SK-N-MC (cell line): Measurements from ENCODE around the gene FBXL19.

ENCODE experiments used
- DNase-seq: peaks from one replicate; pipeline ENCODE4 v3.0.0-alpha.2; 2011; ENCODE audit warnings: low read depth, low spot score
- H3K27ac ChIP-seq: fragments of 200-600 bp; sonication (generic); 2 replicates; pipeline ENCODE4 v1.5.1; 2016; ENCODE audit warnings: mixed run types
- H3K36me3 ChIP-seq: fragments of 200-600 bp; sonication (generic); 2 replicates; pipeline ENCODE4 v1.6.1; 2017; ENCODE audit warnings: antibody characterized with exemption, low read length, mixed read lengths; ENCODE audit not compliant: insufficient read depth
- H3K4me3 ChIP-seq: fragments of 200-600 bp; sonication (generic); 2 replicates; pipeline ENCODE4 v1.5.1; 2016
- H3K9ac ChIP-seq: fragments of 200-600 bp; sonication (generic); 2 replicates; pipeline ENCODE4 v1.8.0; 2017; ENCODE audit warnings: mixed run types, mixed read lengths; ENCODE audit not compliant: insufficient read length
- H3K9me3 ChIP-seq: fragments of 200-600 bp; sonication (generic); 2 replicates; pipeline ENCODE4 v1.6.1; 2017; ENCODE audit warnings: low read depth, mild to moderate bottlenecking, antibody characterized with exemption, low read length, moderate library complexity, mixed read lengths
- EZH2 ChIP-seq: fragments of 200-600 bp; sonication (generic); IDR thresholded peaks from one replicate; pipeline ENCODE4 v1.6.1; 2017; ENCODE audit warnings: antibody characterized with exemption
- FOXP2 ChIP-seq: optimal IDR thresholded peaks from 2 replicates; pipeline ENCODE3; 2011; ENCODE audit warnings: mild to moderate bottlenecking, moderate library complexity; ENCODE audit not compliant: insufficient read depth; ENCODE audit errors: extremely low read length, control extremely low read depth
- POLR2AphosphoS5 ChIP-seq: IDR thresholded peaks from 2 replicates; pipeline ENCODE4 v1.6.1; 2012; ENCODE audit warnings: mild to moderate bottlenecking, low read depth, low read length, borderline replicate concordance

FBXL19 gene

DNA sequence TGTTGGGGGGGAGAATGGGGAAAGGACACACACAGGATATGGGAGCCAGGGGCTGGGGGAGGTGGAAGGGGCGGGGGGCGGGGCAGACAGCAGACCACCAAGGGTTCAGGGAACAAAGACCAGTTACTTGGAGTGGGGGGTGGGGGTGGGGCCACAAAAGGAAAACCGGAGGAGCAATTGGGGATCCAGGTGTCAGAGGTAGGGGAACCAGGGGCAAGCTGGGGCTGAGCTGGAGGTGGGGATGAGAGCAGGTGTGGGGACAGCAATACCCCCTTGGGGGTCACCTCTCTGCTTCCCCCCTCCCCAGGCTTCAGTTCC, 24.1 kb downstream of the FBXL19 start:
- H3K27ac ChIP-seq, result no peak overlapping the region

DNA sequence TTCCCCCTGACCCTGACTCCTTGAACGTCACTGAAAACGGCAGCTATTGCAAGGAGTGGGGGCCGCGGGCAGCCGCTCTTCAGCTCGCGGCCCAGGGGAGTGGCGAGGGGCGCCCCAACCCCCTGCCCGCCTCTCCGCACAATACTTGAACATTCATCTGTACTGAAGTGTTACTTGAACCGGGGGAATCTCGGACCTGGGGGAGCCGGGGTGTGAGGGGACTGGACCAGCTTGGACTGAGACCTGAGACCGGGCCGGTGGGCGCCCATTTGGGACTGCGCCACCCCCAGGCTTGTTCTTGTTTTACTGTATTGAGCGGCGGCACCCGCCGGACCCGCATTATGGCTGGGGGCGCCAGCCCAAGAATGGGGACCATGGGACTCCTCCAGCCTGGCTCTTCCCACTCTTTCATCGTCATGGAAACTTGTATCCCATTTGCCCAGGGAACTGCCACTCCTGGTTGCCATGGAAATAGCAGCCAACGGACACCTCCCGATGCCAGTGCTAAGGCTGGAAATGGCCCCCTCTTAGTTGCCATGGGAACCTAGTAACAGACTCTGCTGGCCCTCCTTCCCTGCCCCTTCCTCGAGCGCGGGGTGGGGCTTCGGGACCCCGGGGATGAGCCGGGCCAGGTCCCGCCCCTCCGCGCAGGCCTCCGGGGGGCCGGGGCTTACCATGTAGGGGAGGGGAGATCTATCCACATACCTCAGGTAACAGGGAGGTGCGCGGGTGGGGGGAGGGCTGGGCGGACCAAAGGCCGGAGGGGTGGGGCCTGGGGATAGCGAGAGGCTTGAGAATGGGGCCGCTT, 24.7 kb downstream of the FBXL19 start:
- Histone ChIP-seq H3K9me3 (no peaks in the 10 kb centered on the region), H3K9ac (no peak overlapping the region), H3K4me3 (peak overlapping the region; percentile 88), H3K36me3 (peaks cover 11% of the 10 kb centered on the region), H3K27ac (no peak overlapping the region)
- no peak; the same call in 1 of the 2 replicates for TF ChIP-seq POLR2AphosphoS5
- peak; percentile 83 for DNase-seq

More for the DNA sequence above, 24.1 kb downstream of the FBXL19 start:
- DNase-seq, result no peak
- no peak for TF ChIP-seq EZH2
- TF ChIP-seq FOXP2, result no peak
- no peak for TF ChIP-seq POLR2AphosphoS5
- H3K36me3 ChIP-seq, result peaks cover 16% of the 10 kb centered on the region
- H3K9me3 ChIP-seq, result no peaks in the 10 kb centered on the region
- no peak overlapping the region for H3K4me3 ChIP-seq
- H3K9ac ChIP-seq, result no peak overlapping the region

DNA sequence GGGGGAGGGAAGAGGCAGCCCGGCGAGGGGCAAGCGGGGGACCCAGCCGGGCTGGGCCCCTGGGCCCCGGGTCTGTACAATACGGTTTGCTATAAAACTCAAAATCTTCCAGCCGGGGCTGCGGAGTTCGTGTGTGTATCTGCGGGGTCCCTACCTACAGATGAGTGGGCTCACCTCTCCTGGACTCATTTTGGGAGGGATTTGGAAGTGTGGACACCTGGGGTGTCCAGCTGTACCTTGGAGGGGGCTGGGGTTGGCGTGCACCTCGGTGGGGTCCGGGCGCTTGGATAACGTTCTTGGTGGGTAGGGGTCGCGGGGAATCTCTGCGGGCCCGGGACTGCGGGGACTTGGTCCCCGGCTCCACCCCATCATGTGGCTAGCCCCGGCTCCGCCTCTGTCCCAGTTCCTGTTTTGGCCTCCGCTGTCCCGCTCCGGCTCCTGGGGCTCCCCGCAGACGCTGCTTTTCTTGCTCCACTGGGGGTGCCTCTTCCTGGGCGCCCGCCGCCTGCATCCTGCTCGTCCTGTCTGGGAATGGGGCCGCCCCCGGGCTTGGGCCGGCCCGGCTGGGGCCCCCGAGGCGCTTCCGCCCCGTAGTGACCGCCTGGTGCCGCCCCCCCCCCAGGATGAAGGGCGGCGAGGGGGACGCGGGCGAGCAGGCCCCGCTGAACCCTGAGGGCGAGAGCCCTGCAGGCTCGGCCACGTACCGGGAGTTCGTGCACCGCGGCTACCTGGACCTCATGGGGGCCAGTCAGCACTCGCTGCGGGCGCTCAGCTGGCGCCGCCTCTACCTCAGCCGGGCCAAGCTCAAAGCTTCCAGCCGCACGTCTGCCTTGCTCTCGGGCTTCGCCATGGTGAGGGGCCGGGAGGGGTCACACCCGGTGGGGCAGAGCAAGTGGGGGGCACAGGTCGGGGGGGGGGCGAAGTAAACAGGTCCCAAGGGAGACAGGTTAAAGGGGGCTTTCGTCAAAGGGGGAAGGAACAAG, 25.6 kb downstream of the FBXL19 start, which contains the start of gene ORAI3:
TSS of gene ORAI3 (plus strand) at position 402 of the 983 bp plus-strand sequence. CDS start at position 624, 222 bp downstream.
- peak; percentile 58; the same call in 1 of the 2 replicates for TF ChIP-seq POLR2AphosphoS5
- TF ChIP-seq EZH2, result no peak
- Histone ChIP-seq H3K27ac (no peak within 1 kb of the TSS), H3K4me3 (peak within 1 kb of the TSS; percentile 88), H3K9me3 (no peaks in the 10 kb centered on the region), H3K9ac (peak within 1 kb of the TSS; percentile 73), H3K36me3 (peaks cover 7% of the 10 kb centered on the region)
- DNase-seq, result no peak

DNA sequence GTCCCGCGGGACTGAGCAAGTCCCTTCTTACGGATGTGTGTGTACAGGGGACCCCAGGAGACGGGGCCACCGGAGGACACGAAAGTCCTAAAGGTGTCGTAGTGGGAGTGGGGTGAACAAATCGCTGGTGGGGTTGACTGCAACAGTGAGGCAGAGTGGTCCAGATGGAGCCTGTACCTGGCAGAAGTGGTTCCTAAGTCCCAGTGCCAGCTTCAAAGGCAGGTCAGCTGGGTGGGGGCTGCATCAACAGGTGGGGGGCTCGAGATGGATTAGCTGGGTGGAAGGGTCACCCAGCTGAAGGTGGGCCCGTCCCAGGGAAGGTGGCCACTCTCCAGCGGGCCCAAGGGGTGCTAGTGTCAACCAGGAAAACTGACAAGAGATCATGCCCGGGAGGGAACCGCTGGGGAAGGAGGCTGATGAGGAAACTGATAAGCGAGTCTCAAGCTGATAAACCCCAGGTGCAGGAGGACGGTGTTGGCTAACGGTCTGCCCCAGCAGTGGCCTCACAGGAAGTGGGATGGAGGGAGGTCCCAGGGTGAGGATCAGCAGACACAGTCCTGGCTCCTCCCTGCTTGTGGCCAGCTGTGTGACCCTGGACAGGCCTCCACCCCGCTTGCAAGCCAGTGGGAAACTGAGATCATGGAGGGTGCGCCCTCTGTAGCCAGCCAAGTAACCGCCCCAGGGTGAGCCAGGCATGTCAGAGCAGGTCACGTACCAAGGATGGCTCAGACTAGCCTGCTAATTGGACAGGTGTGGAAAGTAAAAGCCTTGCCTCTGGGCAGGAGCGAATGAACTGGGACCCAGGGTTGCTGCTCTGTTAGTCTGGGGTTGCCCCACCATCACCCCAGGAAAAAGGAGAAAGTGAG, 26.5 kb downstream of the FBXL19 start:
- TF ChIP-seq POLR2AphosphoS5 (no peak), FOXP2 (no peak), EZH2 (no peak)
- Histone ChIP-seq H3K9me3 (no peaks in the 10 kb centered on the region), H3K27ac (no peak overlapping the region), H3K36me3 (no peaks in the 10 kb centered on the region; the same call in 1 of the 2 replicates), H3K4me3 (peak overlapping the region; percentile 88), H3K9ac (peak overlapping the region; percentile 73)
- DNase-seq, result no peak

DNA sequence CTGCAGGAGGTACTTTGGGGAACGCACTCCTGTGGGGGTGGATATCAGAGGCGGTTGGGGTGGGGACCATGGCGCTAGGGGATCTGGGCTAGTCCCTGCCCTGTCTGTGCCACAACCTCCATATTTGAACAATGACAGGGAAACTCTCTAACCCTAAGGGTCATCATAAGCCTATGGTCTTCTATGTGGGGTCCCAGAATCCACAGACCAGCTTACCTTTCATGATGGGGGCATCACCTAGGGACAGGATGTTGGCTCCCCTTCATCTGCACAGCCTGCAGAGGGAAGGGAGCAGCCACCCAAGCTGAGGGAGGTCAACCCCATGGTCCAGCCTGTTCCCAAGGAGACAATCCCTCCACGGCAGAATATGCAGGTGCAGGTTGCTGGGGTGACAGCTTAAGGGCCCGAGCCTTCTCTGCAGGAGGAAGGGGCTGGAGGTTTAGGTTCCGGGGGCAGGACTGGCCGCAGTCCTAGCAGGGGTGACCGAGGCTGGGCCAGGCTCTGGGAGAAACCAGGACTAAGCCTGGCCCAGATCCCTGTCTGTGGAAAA, 27.2 kb downstream of the FBXL19 start:
- no peak overlapping the region for H3K9ac ChIP-seq
- H3K4me3 ChIP-seq, result no peak overlapping the region
- H3K27ac ChIP-seq, result no peak overlapping the region

DNA sequence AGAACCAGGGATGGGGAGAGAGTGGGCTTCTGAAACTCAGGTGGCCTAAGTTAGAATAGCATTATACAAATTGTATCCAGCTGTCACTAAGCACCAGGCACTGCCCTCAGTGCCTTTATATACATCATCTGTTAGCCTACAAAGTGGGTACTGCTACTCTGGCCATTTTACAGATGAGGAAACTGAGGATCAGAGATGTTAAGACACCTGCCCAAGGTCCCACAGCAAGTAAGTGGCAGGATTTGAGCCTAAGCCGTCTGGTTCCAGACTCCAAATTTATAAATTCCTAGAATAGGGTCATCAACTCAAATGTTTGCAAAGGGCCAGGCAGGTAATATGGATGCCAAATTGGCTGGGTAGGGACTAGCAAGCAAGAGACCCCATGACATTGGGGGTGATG, 27.8 kb downstream of the FBXL19 start:
- no peak overlapping the region for H3K27ac ChIP-seq
- H3K9ac ChIP-seq, result no peak overlapping the region
- H3K4me3 ChIP-seq, result no peak overlapping the region
- no peaks in the 10 kb centered on the region for H3K9me3 ChIP-seq
- H3K36me3 ChIP-seq, result no peaks in the 10 kb centered on the region; the same call in 1 of the 2 replicates
- TF ChIP-seq FOXP2 (no peak), POLR2AphosphoS5 (no peak), EZH2 (no peak)
- DNase-seq, result no peak

More for the DNA sequence above, 27.2 kb downstream of the FBXL19 start:
- no peak for DNase-seq
- H3K36me3 ChIP-seq, result no peaks in the 10 kb centered on the region; the same call in 1 of the 2 replicates
- no peaks in the 10 kb centered on the region for H3K9me3 ChIP-seq
- TF ChIP-seq FOXP2, result no peak

DNA sequence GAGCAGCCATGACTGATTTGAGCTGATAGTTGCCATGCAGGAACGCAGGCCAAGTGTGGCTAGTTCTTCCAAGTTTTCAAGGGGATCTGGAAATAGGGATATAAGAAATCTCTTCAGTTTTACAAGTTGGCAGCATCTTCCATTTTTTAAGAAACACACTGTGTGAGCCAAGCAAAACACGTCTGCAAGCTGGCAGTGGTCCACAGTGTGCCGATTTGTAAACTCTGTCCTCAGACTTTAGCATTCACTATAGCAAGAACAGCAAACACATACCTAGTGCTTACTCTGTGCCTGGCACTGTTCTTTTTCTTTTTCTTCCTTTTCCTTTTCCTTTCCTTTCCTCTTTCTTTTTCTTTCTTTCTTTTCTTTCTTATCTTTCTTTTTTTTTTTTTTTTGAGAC, 28.4 kb downstream of the FBXL19 start:
- DNase-seq, result no peak
- Histone ChIP-seq H3K36me3 (no peaks in the 10 kb centered on the region; the same call in 1 of the 2 replicates), H3K4me3 (no peak overlapping the region), H3K9ac (no peak overlapping the region), H3K27ac (no peak overlapping the region), H3K9me3 (no peaks in the 10 kb centered on the region)
- no peak for TF ChIP-seq POLR2AphosphoS5
- TF ChIP-seq EZH2, result no peak
- no peak for TF ChIP-seq FOXP2
